IgD-negative memory B cell (primary cell): Measurements from ENCODE around the gene TTC34. TPM values are rescaled to one million over a fixed set of nuclear protein-coding genes. Genes with fewer than 3 reads are reported as not detected.
"Not testable (repeated sequence)": the region's sequence is repeated elsewhere in the genome, so short reads cannot be mapped to it uniquely, and the experiment has no call there.

Experiments used
- H3K27ac Mint-ChIP-seq, 3 donors: one replicate each; pipeline ENCODE4 v1.8.0; 2020 to 2022; ENCODE audit warnings: mild to moderate bottlenecking in 3 of 3, mixed read lengths in 3 of 3, moderate library complexity in 1 of 3
- H3K27me3 Mint-ChIP-seq: one replicate; pipeline ENCODE4 v1.8.0; 2021; ENCODE audit warnings: mixed read lengths
- H3K36me3 Mint-ChIP-seq: one replicate; pipeline ENCODE4 v1.8.0; 2020; ENCODE audit warnings: mild to moderate bottlenecking, mixed read lengths
- H3K4me1 Mint-ChIP-seq, 3 donors: one replicate each; pipeline ENCODE4 v1.8.0; 2020 to 2022; ENCODE audit warnings: mixed read lengths in 3 of 3, mild to moderate bottlenecking in 1 of 3
- H3K4me3 Mint-ChIP-seq, 4 donors: one replicate each; pipeline ENCODE4 v1.8.0; 2020 to 2022; ENCODE audit warnings: mild to moderate bottlenecking in 4 of 4, mixed read lengths in 4 of 4, moderate library complexity in 3 of 4
- H3K9me3 Mint-ChIP-seq, 3 donors: one replicate each; pipeline ENCODE4 v1.8.0; 2020 to 2021; ENCODE audit warnings: mixed read lengths in 3 of 3, mild to moderate bottlenecking in 1 of 3
- polyA plus RNA-seq: library from polyadenylated mRNA; unstranded; fragments of 300-500 nt; fragmentation: Illumina TruSeq; gene quantifications from one replicate; pipeline ENCODE4 v1.2.3, GENCODE V29; 2021

TTC34 gene
- polyA plus RNA-seq, 1 donor from 2014 or later: 0.06 TPM

GRCh38 chr1:2751866-2752265 is 49.6 kb downstream of the TTC34 start:
- H3K27me3 Mint-ChIP-seq, H3K9me3 Mint-ChIP-seq, H3K4me1 Mint-ChIP-seq, H3K4me3 Mint-ChIP-seq, H3K27ac Mint-ChIP-seq, H3K36me3 Mint-ChIP-seq: not testable (repeated sequence)

- not testable (repeated sequence) for H3K4me3 Mint-ChIP-seq, H3K4me1 Mint-ChIP-seq, H3K27me3 Mint-ChIP-seq, H3K9me3 Mint-ChIP-seq, H3K27ac Mint-ChIP-seq, H3K36me3 Mint-ChIP-seq
Measured at GRCh38 chr1:2750766-2751730, 50.4 kb downstream of the TTC34 start.

GRCh38 chr1:2750041-2750680 is 51.3 kb downstream of the TTC34 start:
- not testable (repeated sequence) for H3K36me3 Mint-ChIP-seq, H3K9me3 Mint-ChIP-seq

GRCh38 chr1:2748626-2749025 is 52.9 kb downstream of the TTC34 start:
- H3K27ac Mint-ChIP-seq, H3K36me3 Mint-ChIP-seq, H3K27me3 Mint-ChIP-seq, H3K4me3 Mint-ChIP-seq, H3K9me3 Mint-ChIP-seq, H3K4me1 Mint-ChIP-seq: not testable (repeated sequence)

More at GRCh38 chr1:2750041-2750680, 51.3 kb downstream of the TTC34 start:
- H3K27me3 Mint-ChIP-seq, H3K4me3 Mint-ChIP-seq, H3K27ac Mint-ChIP-seq, H3K4me1 Mint-ChIP-seq: not testable (repeated sequence)

GRCh38 chr1:2694796-2695195 is 106.7 kb downstream of the TTC34 start:
- not testable (repeated sequence) for H3K4me3 Mint-ChIP-seq, H3K9me3 Mint-ChIP-seq, H3K4me1 Mint-ChIP-seq, H3K27me3 Mint-ChIP-seq, H3K36me3 Mint-ChIP-seq, H3K27ac Mint-ChIP-seq

GRCh38 chr1:2690180-2690579 is 111.3 kb downstream of the TTC34 start:
- H3K27me3 Mint-ChIP-seq, H3K36me3 Mint-ChIP-seq: not testable (repeated sequence)

GRCh38 chr1:2688336-2688665 is 113.2 kb downstream of the TTC34 start:
- not testable (repeated sequence) for H3K4me1 Mint-ChIP-seq, H3K9me3 Mint-ChIP-seq, H3K27ac Mint-ChIP-seq, H3K4me3 Mint-ChIP-seq, H3K36me3 Mint-ChIP-seq, H3K27me3 Mint-ChIP-seq

More at GRCh38 chr1:2690180-2690579, 111.3 kb downstream of the TTC34 start:
- H3K9me3 Mint-ChIP-seq, H3K27ac Mint-ChIP-seq, H3K4me3 Mint-ChIP-seq, H3K4me1 Mint-ChIP-seq: not testable (repeated sequence)

- not testable (repeated sequence) for H3K9me3 Mint-ChIP-seq, H3K27me3 Mint-ChIP-seq, H3K36me3 Mint-ChIP-seq, H3K4me3 Mint-ChIP-seq, H3K27ac Mint-ChIP-seq, H3K4me1 Mint-ChIP-seq
Measured at GRCh38 chr1:2687638-2688335, 113.7 kb downstream of the TTC34 start.

GRCh38 chr1:2687174-2687591 is 114.3 kb downstream of the TTC34 start:
- not testable (repeated sequence) for H3K9me3 Mint-ChIP-seq, H3K4me1 Mint-ChIP-seq, H3K36me3 Mint-ChIP-seq, H3K27me3 Mint-ChIP-seq, H3K27ac Mint-ChIP-seq
- H3K4me3 Mint-ChIP-seq: peak overlapping the region in 1 of 4 donors; percentile 9

- not testable (repeated sequence) for H3K36me3 Mint-ChIP-seq, H3K27ac Mint-ChIP-seq, H3K4me3 Mint-ChIP-seq, H3K4me1 Mint-ChIP-seq, H3K9me3 Mint-ChIP-seq, H3K27me3 Mint-ChIP-seq
Measured at GRCh38 chr1:2686091-2686863, 115.2 kb downstream of the TTC34 start.

- H3K27ac Mint-ChIP-seq, H3K27me3 Mint-ChIP-seq, H3K36me3 Mint-ChIP-seq, H3K4me3 Mint-ChIP-seq, H3K4me1 Mint-ChIP-seq, H3K9me3 Mint-ChIP-seq: not testable (repeated sequence)
Measured at GRCh38 chr1:2685671-2686070, 115.8 kb downstream of the TTC34 start.

GRCh38 chr1:2684878-2685277 is 116.6 kb downstream of the TTC34 start:
- not testable (repeated sequence) for H3K4me1 Mint-ChIP-seq, H3K27me3 Mint-ChIP-seq, H3K4me3 Mint-ChIP-seq, H3K27ac Mint-ChIP-seq, H3K36me3 Mint-ChIP-seq, H3K9me3 Mint-ChIP-seq

GRCh38 chr1:2684000-2684399 is 117.5 kb downstream of the TTC34 start:
- not testable (repeated sequence) for H3K4me3 Mint-ChIP-seq, H3K27me3 Mint-ChIP-seq, H3K4me1 Mint-ChIP-seq, H3K36me3 Mint-ChIP-seq, H3K27ac Mint-ChIP-seq, H3K9me3 Mint-ChIP-seq

- H3K9me3 Mint-ChIP-seq, H3K27ac Mint-ChIP-seq, H3K4me1 Mint-ChIP-seq, H3K36me3 Mint-ChIP-seq, H3K27me3 Mint-ChIP-seq, H3K4me3 Mint-ChIP-seq: not testable (repeated sequence)
Measured at GRCh38 chr1:2683321-2683741, 118.2 kb downstream of the TTC34 start.

GRCh38 chr1:2682879-2683278 is 118.6 kb downstream of the TTC34 start:
- H3K27me3 Mint-ChIP-seq, H3K4me1 Mint-ChIP-seq: not testable (repeated sequence)

More at GRCh38 chr1:2682879-2683278, 118.6 kb downstream of the TTC34 start:
- H3K27ac Mint-ChIP-seq, H3K9me3 Mint-ChIP-seq, H3K4me3 Mint-ChIP-seq, H3K36me3 Mint-ChIP-seq: not testable (repeated sequence)
